Kidney (tissue), 14 donors: ENCODE data around the gene TMEM121. TPM values are rescaled to one million over a fixed set of nuclear protein-coding genes. Genes with fewer than 3 reads are reported as not detected.

ENCODE experiments used
- DNase-seq, 5 donors: peaks; one replicate each; pipeline ENCODE4 v3.0.0-alpha.2; 2013 to 2020
- FAIRE-seq: peaks from 2 replicates; lab custom pipeline; 2012; peaks lifted over from hg19 to GRCh38; lab: Jason Lieb, UNC
- H3K27ac ChIP-seq, 2 donors: one replicate each; pipeline ENCODE4 v1.7.0; 2013; ENCODE audit warnings: low read depth in 2 of 2, low read length in 2 of 2, inconsistent platforms in 1 of 2
- H3K27me3 ChIP-seq: one replicate; pipeline ENCODE4 v1.7.1; 2013; ENCODE audit warnings: low read length, inconsistent platforms; ENCODE audit not compliant: control insufficient read depth, insufficient read depth
- H3K36me3 ChIP-seq, 3 donors: one replicate each; pipeline versions ENCODE4 v1.7.0 to v1.7.1; 2013; ENCODE audit warnings: low read length in 3 of 3, control low read depth in 1 of 3, inconsistent platforms in 1 of 3; ENCODE audit not compliant: insufficient read depth in 3 of 3, control insufficient read depth in 2 of 3
- H3K4me1 ChIP-seq, 3 donors: one replicate each; pipeline versions ENCODE4 v1.7.0 to v1.7.1; 2013; ENCODE audit warnings: low read length in 3 of 3, inconsistent platforms in 1 of 3, low read depth in 1 of 3; ENCODE audit not compliant: control insufficient read depth in 2 of 3, insufficient read depth in 2 of 3
- H3K4me3 ChIP-seq, 3 donors: one replicate each; pipeline versions ENCODE4 v1.7.0 to v1.8.1; 2013; ENCODE audit warnings: low read length in 3 of 3, control low read depth in 1 of 3, inconsistent platforms in 1 of 3
- H3K9ac ChIP-seq, 3 donors: one replicate each; pipeline versions ENCODE4 v1.7.0 to v1.7.1; 2013; ENCODE audit warnings: low read length in 3 of 3, control low read depth in 1 of 3, inconsistent platforms in 1 of 3
- H3K9me3 ChIP-seq, 3 donors: one replicate each; pipeline versions ENCODE4 v1.7.0 to v1.7.1; 2013; ENCODE audit warnings: low read length in 3 of 3, control low read depth in 1 of 3, inconsistent platforms in 1 of 3; ENCODE audit not compliant: control insufficient read depth in 2 of 3, insufficient read depth in 1 of 3
- intact Hi-C: fragments of 100-400 bp; cut with DNase I; formaldehyde crosslinking; loops from one replicate; pipeline ENCODE4 v1.11.1; 2022
- polyA plus RNA-seq: library from polyadenylated mRNA; stranded (reverse); fragments of 350-450 nt; fragmentation: Illumina TruSeq; extraction: RNeasy Lipid Tissue Mini Kit (QIAGEN cat#74804); gene quantifications from one replicate; pipeline ENCODE4 v1.2.3, GENCODE V29; 2014; ENCODE audit warnings: low read depth, low replicate concordance; ENCODE audit not compliant: insufficient read depth
- total RNA-seq: library from RNA; stranded (reverse); fragmentation: NEBNext Ultra II Directional; extraction: Animal tissue kit (Norgen Biotek cat#: 25700); gene quantifications from one replicate; pipeline ENCODE4 v1.2.1, GENCODE V29; 2021
- TF ChIP-seq, protein P1 (sequence below): IDR thresholded peaks from 3 replicates; pipeline ENCODE4 v1.5.1; 2012; ENCODE audit warnings: mild to moderate bottlenecking, moderate library complexity, borderline replicate concordance; ENCODE audit not compliant: insufficient read depth; ENCODE audit errors: extremely low read depth
- donor health status: control.
- donor health status: control.
- donor health status: control.
- donor health status: control.
- donor health status: control.
- donor health status: DM: yes; HTN: yes; CAD: no.
- donor health status: Normal renal cell carcinoma (clear cell type).

Gene TMEM121
- total and polyA plus RNA-seq, 2 donors from 2014 or later: 3.1 to 4.1 TPM

DNA sequence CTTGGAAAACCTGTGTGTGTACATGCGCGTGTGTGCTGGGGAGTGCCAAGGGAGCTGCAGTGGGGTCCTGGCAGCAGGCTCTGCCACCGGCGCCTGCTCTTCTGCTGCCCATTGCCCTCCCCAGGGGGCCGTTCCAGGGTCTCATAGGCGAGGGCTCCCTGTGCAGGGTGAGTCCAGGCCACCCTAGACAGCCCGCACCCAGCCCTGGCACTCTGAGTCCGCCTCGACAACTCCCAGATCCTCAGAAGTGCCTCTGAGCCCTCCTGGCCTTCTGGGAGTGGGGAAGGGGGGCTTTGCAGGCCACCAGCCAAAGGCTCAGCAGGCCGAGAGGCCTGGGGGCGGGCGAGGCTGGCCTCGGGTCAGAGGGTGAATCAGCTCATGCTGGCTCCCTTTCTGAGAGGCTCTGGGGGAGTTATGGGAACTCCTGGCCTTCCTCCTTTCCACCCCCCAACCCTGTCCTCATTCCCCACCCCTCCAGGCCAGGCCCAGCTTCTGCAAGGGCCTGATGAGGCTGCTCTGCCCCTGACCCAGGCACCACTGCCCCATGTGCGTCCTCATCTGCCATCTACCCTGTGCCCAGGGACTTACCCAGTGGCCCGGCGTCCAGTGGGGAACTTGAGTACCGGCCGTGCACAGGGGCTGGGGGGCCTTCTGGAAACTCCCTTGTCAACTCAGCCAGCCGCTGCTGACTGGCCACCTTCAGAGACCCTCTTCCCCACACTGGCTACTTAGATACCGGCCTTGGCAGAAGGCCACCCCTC, 37.4 kb upstream of the TMEM121 start:
- H3K27me3 ChIP-seq: no peaks in the 10 kb centered on the region
- H3K9ac ChIP-seq: peak overlapping the region in 1 of 3 donors; percentile 8
- peak overlapping the region in 1 of 3 donors; percentile 55 for H3K4me3 ChIP-seq
- H3K36me3 ChIP-seq: no peaks in the 10 kb centered on the region
- H3K27ac ChIP-seq: peak overlapping the region in 1 of 2 donors; percentile 45
- DNase-seq (peak in 1 of 5 donors; percentile 77), FAIRE-seq (no peak)
- H3K9me3 ChIP-seq: no peaks in the 10 kb centered on the region
- TF ChIP-seq, protein P1, sequence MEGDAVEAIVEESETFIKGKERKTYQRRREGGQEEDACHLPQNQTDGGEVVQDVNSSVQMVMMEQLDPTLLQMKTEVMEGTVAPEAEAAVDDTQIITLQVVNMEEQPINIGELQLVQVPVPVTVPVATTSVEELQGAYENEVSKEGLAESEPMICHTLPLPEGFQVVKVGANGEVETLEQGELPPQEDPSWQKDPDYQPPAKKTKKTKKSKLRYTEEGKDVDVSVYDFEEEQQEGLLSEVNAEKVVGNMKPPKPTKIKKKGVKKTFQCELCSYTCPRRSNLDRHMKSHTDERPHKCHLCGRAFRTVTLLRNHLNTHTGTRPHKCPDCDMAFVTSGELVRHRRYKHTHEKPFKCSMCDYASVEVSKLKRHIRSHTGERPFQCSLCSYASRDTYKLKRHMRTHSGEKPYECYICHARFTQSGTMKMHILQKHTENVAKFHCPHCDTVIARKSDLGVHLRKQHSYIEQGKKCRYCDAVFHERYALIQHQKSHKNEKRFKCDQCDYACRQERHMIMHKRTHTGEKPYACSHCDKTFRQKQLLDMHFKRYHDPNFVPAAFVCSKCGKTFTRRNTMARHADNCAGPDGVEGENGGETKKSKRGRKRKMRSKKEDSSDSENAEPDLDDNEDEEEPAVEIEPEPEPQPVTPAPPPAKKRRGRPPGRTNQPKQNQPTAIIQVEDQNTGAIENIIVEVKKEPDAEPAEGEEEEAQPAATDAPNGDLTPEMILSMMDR: no peak
- intact Hi-C loops: no loop called here
- peaks cover 0 to 14% (median 4%) of the 10 kb centered on the region in 3 donors for H3K4me1 ChIP-seq

DNA sequence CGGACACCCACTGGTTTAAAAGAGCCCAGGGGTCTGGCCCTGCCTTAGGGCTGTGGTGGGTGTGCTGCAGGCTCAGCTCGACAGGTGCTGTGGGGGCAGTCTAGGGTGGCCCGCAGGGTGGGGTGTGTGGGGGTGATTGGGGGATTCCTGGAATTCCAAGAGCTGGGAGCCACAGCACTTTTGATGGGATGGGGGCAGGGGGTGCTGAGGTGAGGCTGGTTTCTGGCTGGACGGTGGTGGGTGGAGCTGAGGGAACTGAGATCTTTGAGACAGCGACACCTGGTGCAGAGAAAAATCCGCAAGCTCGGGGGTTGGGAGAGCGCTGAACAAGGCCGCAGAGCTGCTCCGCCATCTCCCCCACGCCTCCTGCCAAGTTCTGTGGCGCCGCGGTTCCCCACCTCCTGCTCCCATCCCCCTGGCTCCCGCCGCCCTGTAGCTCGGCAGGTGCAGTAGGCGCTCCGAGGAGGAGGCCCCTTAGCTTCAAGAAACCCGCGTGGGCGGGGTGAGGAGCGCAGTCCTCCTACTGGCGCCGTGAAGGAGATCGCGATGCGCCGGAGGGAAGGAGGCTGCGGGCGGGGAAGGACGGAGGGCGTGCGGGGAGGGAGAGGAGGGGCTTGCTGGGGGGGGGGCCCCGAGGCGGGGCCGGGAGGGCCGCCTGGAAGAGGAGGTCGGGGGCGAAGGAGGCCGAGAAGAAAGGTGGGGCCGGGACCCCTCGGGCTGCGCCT, 36.7 kb upstream of the TMEM121 start:
- no peak for FAIRE-seq
- TF ChIP-seq, protein P1: peak; percentile 68
- Histone ChIP-seq H3K4me1 (peaks cover 0 to 10% (median 4%) of the 10 kb centered on the region in 3 donors), H3K9me3 (no peaks in the 10 kb centered on the region), H3K27me3 (no peaks in the 10 kb centered on the region), H3K36me3 (no peaks in the 10 kb centered on the region), H3K9ac (peak overlapping the region in 1 of 3 donors; percentile 51), H3K4me3 (peak overlapping the region; percentile 3 to 55 (median 10)), H3K27ac (peak overlapping the region; percentile 66 to 80)
- intact Hi-C loops: no loop called here
- DNase-seq: peak; percentile 94 to 96 (median 95)

DNA sequence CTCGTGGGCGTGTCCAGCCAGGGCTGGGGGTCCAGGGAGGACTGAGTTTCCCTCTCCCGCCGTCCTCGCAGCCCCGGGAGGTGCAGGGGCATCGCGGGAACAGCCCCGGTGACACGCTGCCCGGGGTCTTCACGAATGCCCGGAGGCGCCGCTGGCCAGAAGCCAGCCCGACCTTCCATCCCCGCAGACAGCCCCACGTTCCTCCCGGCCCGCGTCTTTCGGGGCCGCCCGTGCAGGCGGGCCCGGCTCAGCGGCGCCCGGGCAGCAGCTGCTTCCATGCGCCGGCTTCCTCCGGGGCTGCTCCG, 36.2 kb upstream of the TMEM121 start:
- Histone ChIP-seq H3K36me3 (no peaks in the 10 kb centered on the region), H3K9me3 (no peaks in the 10 kb centered on the region), H3K4me1 (peaks cover 0 to 10% (median 4%) of the 10 kb centered on the region in 3 donors), H3K9ac (peak overlapping the region in 1 of 3 donors; percentile 51), H3K27ac (peak overlapping the region; percentile 66 to 80), H3K27me3 (no peaks in the 10 kb centered on the region), H3K4me3 (peak overlapping the region in 2 of 3 donors; percentile 10 to 55)
- FAIRE-seq (no peak), DNase-seq (peak in 1 of 5 donors; percentile 93)
- intact Hi-C loops: no loop called here
- TF ChIP-seq, protein P1: no peak
